DND-41 (cell line): ENCODE data around the gene PIGQ.

ENCODE experiments used
- CTCF ChIP-seq: IDR thresholded peaks from 2 replicates; pipeline ENCODE4 v1.5.1; 2012; ENCODE audit warnings: borderline replicate concordance, low read length, moderate library complexity, mild to moderate bottlenecking; ENCODE audit not compliant: poor library complexity, severe bottlenecking; ENCODE audit errors: extremely low read depth
- EZH2 ChIP-seq: IDR thresholded peaks from 3 replicates; pipeline ENCODE4 v1.6.1; 2012; ENCODE audit warnings: borderline replicate concordance, low read depth, mild to moderate bottlenecking, moderate library complexity, low read length, inconsistent platforms; ENCODE audit not compliant: severe bottlenecking

GRCh38 chr16:615122-615521 is 45.4 kb downstream of the PIGQ start:
- TF ChIP-seq CTCF (no peak), EZH2 (no peak)
